Activated T-cell treated with anti-CD3 and anti-CD28 coated beads, Interleukin-2, amount 50 U/mL, for 24 hours (primary cell): ENCODE measurements around the gene MRPL33.

Experiments
- DNase-seq: peaks from one replicate; pipeline ENCODE4 v3.0.0-alpha.2; 2020
- H3K27ac Mint-ChIP-seq: 2 replicates; pipeline ENCODE4 v1.8.0; 2020; ENCODE audit warnings: mild to moderate bottlenecking, mixed read lengths
- H3K27me3 Mint-ChIP-seq: 2 replicates; pipeline ENCODE4 v1.8.0; 2020; ENCODE audit warnings: mixed read lengths
- H3K36me3 Mint-ChIP-seq: 2 replicates; pipeline ENCODE4 v1.8.0; 2020; ENCODE audit warnings: low read depth, mixed read lengths
- H3K4me1 Mint-ChIP-seq: 2 replicates; pipeline ENCODE4 v1.8.0; 2020; ENCODE audit warnings: low read depth, mixed read lengths
- H3K4me3 Mint-ChIP-seq: 2 replicates; pipeline ENCODE4 v1.8.0; 2020; ENCODE audit warnings: mild to moderate bottlenecking, moderate library complexity, mixed read lengths
- H3K9me3 Mint-ChIP-seq: 2 replicates; pipeline ENCODE4 v1.8.0; 2020; ENCODE audit warnings: mixed read lengths

MRPL33 gene

GRCh38 chr2:27828305-27828704, 56.8 kb downstream of the MRPL33 start:
- H3K36me3 Mint-ChIP-seq = peaks cover 15% of the 10 kb centered on the region
- no peak overlapping the region for H3K27ac Mint-ChIP-seq
- H3K27me3 Mint-ChIP-seq = no peaks in the 10 kb centered on the region
- H3K4me1 Mint-ChIP-seq = peaks cover 4% of the 10 kb centered on the region
- peaks cover 11% of the 10 kb centered on the region for H3K9me3 Mint-ChIP-seq
- no peak for DNase-seq
- no peak overlapping the region for H3K4me3 Mint-ChIP-seq
